HEK293T (cell line): ENCODE data around the gene ZNF544.

ENCODE experiments used
- CTCF ChIA-PET: fragments of 350-600 bp; formaldehyde crosslinking; extraction: SDS; loops from one replicate; lab custom pipeline; 2021; ENCODE audit warnings: antibody characterized with exemption, inconsistent platforms; lab: Yijun Ruan, JAX
- POLR2A ChIA-PET: fragments of 350-600 bp; formaldehyde crosslinking; extraction: SDS; loops from one replicate; lab custom pipeline; 2020; ENCODE audit warnings: antibody characterized with exemption, inconsistent platforms; lab: Yijun Ruan, JAX
- DNase-seq: peaks from one replicate; pipeline ENCODE4 v3.0.0; 2012; ENCODE audit warnings: mixed read lengths; ENCODE audit errors: extremely low spot score
- ARNT ChIP-seq: fragments of 450-650 bp; IDR thresholded peaks from 2 replicates; pipeline ENCODE4 v1.6.1; 2017; ENCODE audit warnings: mild to moderate bottlenecking
- BHLHE40 ChIP-seq: fragments of 450-650 bp; IDR thresholded peaks from 2 replicates; pipeline ENCODE4 v1.6.1; 2016; ENCODE audit warnings: mild to moderate bottlenecking, moderate library complexity, borderline replicate concordance
- CTBP1 ChIP-seq: fragments of 450-650 bp; IDR thresholded peaks from 2 replicates; pipeline ENCODE4 v1.6.1; 2016; ENCODE audit warnings: borderline replicate concordance
- ELF4 ChIP-seq: fragments of 450-650 bp; IDR thresholded peaks from 2 replicates; pipeline ENCODE4 v1.6.1; 2017; ENCODE audit warnings: antibody characterized with exemption
- FOXA1 ChIP-seq: fragments of 450-650 bp; IDR thresholded peaks from 2 replicates; pipeline ENCODE4 v1.6.1; 2016; ENCODE audit warnings: mild to moderate bottlenecking
- FOXK2 ChIP-seq: fragments of 450-650 bp; IDR thresholded peaks from 2 replicates; pipeline ENCODE4 v1.6.1; 2016; ENCODE audit warnings: mild to moderate bottlenecking
- FOXM1 ChIP-seq: fragments of 450-650 bp; IDR thresholded peaks from 2 replicates; pipeline ENCODE4 v1.6.1; 2017; ENCODE audit warnings: mild to moderate bottlenecking, borderline replicate concordance
- HDGF ChIP-seq: fragments of 450-650 bp; IDR thresholded peaks from 2 replicates; pipeline ENCODE4 v1.6.1; 2017; ENCODE audit warnings: antibody characterized with exemption, borderline replicate concordance
- L3MBTL2 ChIP-seq: fragments of 450-650 bp; conservative IDR thresholded peaks from 2 replicates; pipeline ENCODE4 v1.6.1; 2016; ENCODE audit warnings: mild to moderate bottlenecking
- LEF1 ChIP-seq: fragments of 450-650 bp; IDR thresholded peaks from 2 replicates; pipeline ENCODE4 v1.6.1; 2017; ENCODE audit warnings: mild to moderate bottlenecking, borderline replicate concordance
- NFRKB ChIP-seq: fragments of 450-650 bp; IDR thresholded peaks from 2 replicates; pipeline ENCODE4 v1.6.1; 2016; ENCODE audit warnings: mild to moderate bottlenecking, moderate library complexity
- PKNOX1 ChIP-seq: fragments of 450-650 bp; IDR thresholded peaks from 2 replicates; pipeline ENCODE4 v1.6.1; 2016
- SP1 ChIP-seq: fragments of 450-650 bp; IDR thresholded peaks from 2 replicates; pipeline ENCODE4 v1.6.1; 2017
- SUZ12 ChIP-seq: fragments of 450-650 bp; IDR thresholded peaks from 2 replicates; pipeline ENCODE4 v1.6.1; 2016; ENCODE audit warnings: mild to moderate bottlenecking
- TARDBP ChIP-seq: fragments of 450-650 bp; IDR thresholded peaks from 2 replicates; pipeline ENCODE4 v1.6.1; 2016
- ZNF384 ChIP-seq: fragments of 450-650 bp; IDR thresholded peaks from 2 replicates; pipeline ENCODE4 v1.6.1; 2016

Gene ZNF544

GRCh38 chr19:58261968-58262921, 33.5 kb downstream of the ZNF544 start:
- CTCF ChIA-PET, result no interaction called here
- no peak for TF ChIP-seq NFRKB
- no peak for TF ChIP-seq LEF1
- no peak for DNase-seq
- POLR2A ChIA-PET, result no interaction called here

- ChIA-PET POLR2A (no interaction called here), CTCF (no interaction called here)
- no peak for DNase-seq
- TF ChIP-seq ELF4, result no peak
Measured at GRCh38 chr19:58262922-58263296, 34.2 kb downstream of the ZNF544 start.

GRCh38 chr19:58265100-58265499, 36.4 kb downstream of the ZNF544 start:
- CTCF ChIA-PET, result no interaction called here
- TF ChIP-seq FOXA1, result no peak
- no peak for TF ChIP-seq ELF4
- TF ChIP-seq SP1, result no peak
- no peak for TF ChIP-seq ARNT
- no peak for TF ChIP-seq TARDBP
- TF ChIP-seq FOXM1, result no peak
- no peak for TF ChIP-seq BHLHE40
- no peak for TF ChIP-seq NFRKB
- no peak for TF ChIP-seq SUZ12
- TF ChIP-seq FOXK2, result no peak
- no peak for TF ChIP-seq L3MBTL2
- no peak for TF ChIP-seq HDGF
- no peak for TF ChIP-seq ZNF384
- no peak for TF ChIP-seq LEF1
- TF ChIP-seq PKNOX1, result no peak
- no peak for TF ChIP-seq CTBP1
- POLR2A ChIA-PET, result no interaction called here
- no peak for DNase-seq

GRCh38 chr19:58268344-58268743, 39.6 kb downstream of the ZNF544 start:
- POLR2A ChIA-PET, result interaction anchor here (0.6 kb wide), 1 partner anchor 76 kb away, joined by 3 read pairs; no protein-coding TSS in a partner anchor
- CTCF ChIA-PET, result no interaction called here
- no peak for TF ChIP-seq PKNOX1
- no peak for TF ChIP-seq ARNT
- no peak for TF ChIP-seq HDGF
- TF ChIP-seq FOXK2, result no peak
- TF ChIP-seq ELF4, result no peak
- TF ChIP-seq TARDBP, result no peak
- no peak for TF ChIP-seq L3MBTL2
- no peak for DNase-seq

- CTCF ChIA-PET, result no interaction called here
- POLR2A ChIA-PET, result no interaction called here
- no peak for DNase-seq
- no peak for TF ChIP-seq FOXK2
- TF ChIP-seq FOXA1, result no peak
- TF ChIP-seq TARDBP, result no peak
Measured at GRCh38 chr19:58274771-58275201, 46.1 kb downstream of the ZNF544 start.

GRCh38 chr19:58275564-58275963, 46.9 kb downstream of the ZNF544 start:
- no peak for TF ChIP-seq LEF1
- no peak for TF ChIP-seq NFRKB
- no peak for TF ChIP-seq FOXA1
- TF ChIP-seq ARNT, result no peak
- TF ChIP-seq FOXK2, result no peak
- TF ChIP-seq CTBP1, result no peak
- TF ChIP-seq SP1, result no peak
- TF ChIP-seq L3MBTL2, result no peak
- no peak for TF ChIP-seq HDGF
- TF ChIP-seq TARDBP, result no peak
- TF ChIP-seq BHLHE40, result no peak
- no peak for TF ChIP-seq ELF4
- TF ChIP-seq FOXM1, result no peak
- no peak for TF ChIP-seq SUZ12
- ChIA-PET POLR2A (interaction anchor here (0.6 kb wide), 1 partner anchor 46 kb away, joined by 3 read pairs; no protein-coding TSS in a partner anchor), CTCF (interaction anchor here (0.6 kb wide), 1 partner anchor 848 kb away, joined by 3 read pairs; no protein-coding TSS in a partner anchor)
- no peak for DNase-seq

GRCh38 chr19:58277197-58277596, 48.5 kb downstream of the ZNF544 start:
- ChIA-PET POLR2A (no interaction called here), CTCF (no interaction called here)
- DNase-seq, result no peak
- TF ChIP-seq TARDBP, result no peak
- TF ChIP-seq ELF4, result no peak
- TF ChIP-seq SP1, result no peak
- TF ChIP-seq ARNT, result no peak
- TF ChIP-seq L3MBTL2, result no peak
- TF ChIP-seq PKNOX1, result no peak
- no peak for TF ChIP-seq BHLHE40
- no peak for TF ChIP-seq SUZ12
- no peak for TF ChIP-seq NFRKB
- TF ChIP-seq CTBP1, result no peak
- TF ChIP-seq FOXA1, result no peak
- no peak for TF ChIP-seq FOXK2
- no peak for TF ChIP-seq ZNF384
- no peak for TF ChIP-seq FOXM1
- no peak for TF ChIP-seq LEF1
- no peak for TF ChIP-seq HDGF
